IPS-15b (cell line): ENCODE results near the gene MGAT2.
"Not testable (repeated sequence)": the region's sequence is repeated elsewhere in the genome, so short reads cannot be mapped to it uniquely, and the experiment has no call there.

Experiments used
- H3K27me3 ChIP-seq: one replicate; pipeline ENCODE4 v1.6.1; 2013; ENCODE audit warnings: low read length; ENCODE audit not compliant: control insufficient read depth, insufficient read depth
- H3K36me3 ChIP-seq: one replicate; pipeline ENCODE4 v1.6.1; 2013; ENCODE audit warnings: low read length; ENCODE audit not compliant: control insufficient read depth, insufficient read depth
- H3K4me1 ChIP-seq: one replicate; pipeline ENCODE4 v1.6.1; 2013; ENCODE audit warnings: mild to moderate bottlenecking, low read length; ENCODE audit not compliant: control insufficient read depth, insufficient read depth
- H3K4me3 ChIP-seq: one replicate; pipeline ENCODE4 v1.5.1; 2013; ENCODE audit warnings: low read depth, low read length
- H3K9ac ChIP-seq: one replicate; pipeline ENCODE4 v1.6.1; 2013; ENCODE audit warnings: low read depth, mild to moderate bottlenecking, low read length
- H3K9me3 ChIP-seq: one replicate; pipeline ENCODE4 v1.6.1; 2013; ENCODE audit warnings: mild to moderate bottlenecking, low read length; ENCODE audit not compliant: control insufficient read depth, insufficient read depth

MGAT2 gene

GRCh38 chr14:49617852-49618519 is 2.6 kb upstream of the MGAT2 start:
- Histone ChIP-seq H3K27me3 (peaks cover 3% of the 10 kb centered on the region), H3K4me3 (no peak overlapping the region), H3K36me3 (peaks cover 3% of the 10 kb centered on the region), H3K9ac (no peak overlapping the region), H3K4me1 (peaks cover 4% of the 10 kb centered on the region), H3K9me3 (no peaks in the 10 kb centered on the region)

DNA sequence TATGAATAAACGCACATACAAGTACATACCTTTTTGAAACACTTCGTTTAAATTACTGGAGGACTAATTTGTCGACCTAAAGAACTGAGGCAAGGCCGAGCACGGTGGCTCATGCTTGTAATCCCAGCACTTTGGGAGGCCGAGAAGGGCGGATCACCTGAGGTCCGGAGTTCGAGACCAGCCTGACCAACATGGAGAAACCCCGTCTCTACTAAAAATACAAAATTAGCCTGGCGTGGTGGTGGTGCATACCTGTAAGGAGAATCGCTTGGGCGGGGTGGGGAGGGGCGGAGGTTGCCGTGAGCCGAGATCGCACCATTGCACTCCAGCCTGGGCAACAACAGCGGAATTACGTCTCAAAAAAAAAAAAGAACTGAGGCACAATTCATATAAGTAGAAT is 1.3 kb upstream of the MGAT2 start:
- not testable (repeated sequence) for H3K4me1 ChIP-seq, H3K36me3 ChIP-seq
- peak overlapping the region; percentile 95 for H3K9ac ChIP-seq

DNA sequence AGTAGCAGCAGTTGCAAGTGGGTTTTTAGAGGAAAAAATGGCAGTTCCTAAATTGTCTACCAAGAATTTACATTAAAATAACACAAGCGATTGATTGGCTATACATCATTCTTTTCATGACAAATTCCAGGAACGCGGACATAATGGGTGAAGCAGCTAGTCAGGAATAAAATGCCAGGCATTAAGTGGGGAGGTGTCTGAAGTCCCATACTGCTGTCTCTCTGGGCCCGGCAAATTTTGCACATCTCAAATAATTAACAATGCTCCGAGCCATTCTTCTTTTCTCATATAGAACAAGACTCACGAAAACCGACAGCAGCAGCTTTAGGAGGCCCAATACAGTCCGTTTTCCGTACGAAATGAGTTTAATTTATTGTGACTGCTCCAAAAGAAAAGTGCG is 869 bp upstream of the MGAT2 start:
- Histone ChIP-seq H3K4me1 (peaks cover 4% of the 10 kb centered on the region), H3K36me3 (peaks cover 3% of the 10 kb centered on the region), H3K9ac (peak overlapping the region; percentile 95), H3K27me3 (peaks cover 3% of the 10 kb centered on the region), H3K4me3 (peak overlapping the region; percentile 98), H3K9me3 (no peaks in the 10 kb centered on the region)

More for the DNA sequence above, 1.3 kb upstream of the MGAT2 start:
- H3K9me3 ChIP-seq, H3K27me3 ChIP-seq: not testable (repeated sequence)
- H3K4me3 ChIP-seq, result peak overlapping the region; percentile 98

DNA sequence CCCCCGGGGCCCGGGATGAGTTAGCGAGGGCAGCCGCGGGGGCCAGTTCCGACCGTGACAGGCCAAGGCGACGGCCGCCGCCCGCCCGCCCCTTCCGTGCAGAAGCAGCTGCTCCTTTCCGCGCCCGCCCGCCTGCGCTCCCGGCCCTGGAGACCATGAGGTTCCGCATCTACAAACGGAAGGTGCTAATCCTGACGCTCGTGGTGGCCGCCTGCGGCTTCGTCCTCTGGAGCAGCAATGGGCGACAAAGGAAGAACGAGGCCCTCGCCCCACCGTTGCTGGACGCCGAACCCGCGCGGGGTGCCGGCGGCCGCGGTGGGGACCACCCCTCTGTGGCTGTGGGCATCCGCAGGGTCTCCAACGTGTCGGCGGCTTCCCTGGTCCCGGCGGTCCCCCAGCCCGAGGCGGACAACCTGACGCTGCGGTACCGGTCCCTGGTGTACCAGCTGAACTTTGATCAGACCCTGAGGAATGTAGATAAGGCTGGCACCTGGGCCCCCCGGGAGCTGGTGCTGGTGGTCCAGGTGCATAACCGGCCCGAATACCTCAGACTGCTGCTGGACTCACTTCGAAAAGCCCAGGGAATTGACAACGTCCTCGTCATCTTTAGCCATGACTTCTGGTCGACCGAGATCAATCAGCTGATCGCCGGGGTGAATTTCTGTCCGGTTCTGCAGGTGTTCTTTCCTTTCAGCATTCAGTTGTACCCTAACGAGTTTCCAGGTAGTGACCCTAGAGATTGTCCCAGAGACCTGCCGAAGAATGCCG is 699 bp downstream of the MGAT2 start:
- H3K4me1 ChIP-seq, result peaks cover 4% of the 10 kb centered on the region
- H3K36me3 ChIP-seq, result peaks cover 3% of the 10 kb centered on the region
- peaks cover 3% of the 10 kb centered on the region for H3K27me3 ChIP-seq
- H3K9me3 ChIP-seq, result no peaks in the 10 kb centered on the region
- H3K4me3 ChIP-seq, result peak overlapping the region; percentile 98
- peak overlapping the region; percentile 48 for H3K9ac ChIP-seq

- Histone ChIP-seq H3K9ac (no peak overlapping the region), H3K4me1 (peaks cover 4% of the 10 kb centered on the region), H3K9me3 (no peaks in the 10 kb centered on the region), H3K36me3 (peaks cover 3% of the 10 kb centered on the region), H3K27me3 (peaks cover 3% of the 10 kb centered on the region), H3K4me3 (peak overlapping the region; percentile 98)
Observed at GRCh38 chr14:49622022-49622607, 1.5 kb downstream of the MGAT2 start.

DNA sequence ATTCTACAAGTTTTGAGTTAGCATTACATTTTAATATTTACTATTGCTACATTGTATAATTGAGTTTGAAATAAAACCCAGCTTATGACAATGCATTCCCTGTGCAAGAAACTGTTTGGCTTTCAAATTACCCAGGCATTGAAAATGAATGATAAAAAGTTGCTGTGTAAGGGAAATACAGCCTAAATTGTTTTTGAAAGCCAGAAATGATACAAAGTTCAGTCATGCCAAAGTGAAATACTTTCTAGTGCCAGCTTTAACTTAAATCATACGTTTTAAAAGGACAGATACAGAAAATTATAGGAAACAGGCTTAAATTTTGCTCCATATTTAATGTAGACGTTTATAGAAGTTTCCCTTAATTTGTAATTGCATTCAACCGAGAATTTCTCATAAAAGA is 2.8 kb downstream of the MGAT2 start:
- no peak overlapping the region for H3K9ac ChIP-seq
- peaks cover 3% of the 10 kb centered on the region for H3K36me3 ChIP-seq
- no peaks in the 10 kb centered on the region for H3K9me3 ChIP-seq
- H3K27me3 ChIP-seq, result peaks cover 3% of the 10 kb centered on the region
- no peak overlapping the region for H3K4me3 ChIP-seq
- H3K4me1 ChIP-seq, result peaks cover 4% of the 10 kb centered on the region

DNA sequence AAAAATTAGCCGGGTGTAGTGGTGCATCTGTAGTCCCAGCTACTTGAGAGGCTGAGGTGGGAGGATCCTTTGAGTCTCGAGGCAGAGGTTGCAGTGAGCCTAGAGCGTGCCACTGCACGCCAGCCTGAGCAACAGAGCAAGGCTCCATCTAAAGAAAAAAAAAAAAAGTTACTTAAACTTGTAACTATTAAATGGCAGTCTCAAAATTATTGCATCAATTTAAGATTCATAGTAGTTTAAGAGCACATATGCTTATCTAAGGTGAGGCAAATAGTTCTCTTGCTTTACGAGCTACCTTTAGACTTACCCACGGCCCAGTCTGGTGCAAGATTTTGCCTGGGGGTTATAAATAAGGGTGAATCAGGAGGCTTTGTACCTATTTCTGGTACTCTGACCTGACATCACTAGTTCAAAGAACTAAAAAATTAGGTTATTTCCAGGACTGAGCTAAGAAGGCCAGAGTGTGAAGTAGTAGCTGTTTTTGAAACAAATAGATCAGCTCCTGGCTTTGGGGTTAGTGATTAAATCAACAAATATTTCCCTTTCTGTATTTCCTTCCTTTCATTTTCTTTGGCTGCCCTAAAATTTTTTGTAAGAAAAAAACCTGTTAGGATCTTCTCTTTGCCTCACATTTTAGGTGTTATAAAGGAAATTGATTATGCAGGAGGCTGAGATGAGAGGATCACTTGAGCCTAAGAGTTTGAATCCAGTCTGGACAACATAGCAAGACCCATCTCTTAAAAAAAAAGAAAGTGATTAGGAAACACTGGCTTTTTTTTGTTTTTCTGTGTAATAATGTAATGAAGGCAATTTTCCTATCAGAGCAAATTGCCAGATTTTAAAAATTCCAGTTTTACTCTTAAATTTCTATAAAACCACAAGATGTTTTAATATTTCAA is 3.6 kb downstream of the MGAT2 start:
- Histone ChIP-seq H3K36me3 (peaks cover 3% of the 10 kb centered on the region), H3K9me3 (no peaks in the 10 kb centered on the region), H3K9ac (no peak overlapping the region), H3K4me1 (peaks cover 4% of the 10 kb centered on the region), H3K4me3 (no peak overlapping the region), H3K27me3 (peaks cover 3% of the 10 kb centered on the region)

DNA sequence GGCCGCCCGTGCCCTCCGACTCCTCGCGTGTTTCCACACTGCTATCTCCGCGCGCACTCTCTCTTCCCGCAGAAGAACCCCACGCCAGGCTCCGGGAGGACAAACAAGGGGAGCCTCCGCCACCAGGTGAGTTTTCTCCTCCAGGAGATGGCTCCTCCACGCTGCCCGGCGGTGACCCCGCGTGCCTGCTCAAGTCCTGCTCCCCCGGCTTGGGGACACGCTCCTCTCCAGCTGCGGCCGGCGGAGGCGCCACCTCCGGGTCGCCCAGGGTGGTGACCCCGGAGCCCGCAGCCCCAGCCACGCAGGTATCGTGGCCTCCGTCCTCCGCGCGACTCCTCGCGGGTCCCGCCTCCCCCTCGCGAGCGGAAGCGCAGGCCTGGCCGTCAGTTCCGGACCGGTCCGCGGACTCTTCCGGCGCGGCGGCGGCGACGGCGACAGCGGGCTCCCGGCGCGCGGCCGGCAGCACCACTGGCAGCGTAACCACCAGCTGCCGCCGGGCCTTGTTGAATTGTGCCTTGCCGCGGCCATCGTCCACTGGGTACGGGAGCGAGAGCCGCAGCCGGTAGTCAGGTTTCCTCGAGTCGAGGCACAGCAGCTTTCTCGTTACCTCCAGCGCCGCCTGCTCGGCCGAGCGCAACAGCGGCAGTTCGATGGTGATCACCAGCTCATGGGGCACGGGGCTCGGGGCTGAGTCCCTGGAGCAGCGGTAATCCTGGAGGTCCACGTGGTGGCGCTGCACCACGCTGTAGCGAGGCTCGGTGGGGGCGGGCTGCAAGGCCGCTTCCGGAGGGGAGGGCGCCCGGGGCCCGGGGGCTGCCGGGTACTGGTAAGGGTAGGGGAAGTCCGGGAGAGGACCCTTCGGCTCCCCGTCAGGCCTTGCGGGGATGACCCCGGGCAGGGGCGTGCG is 13.3 kb downstream of the MGAT2 start:
- Histone ChIP-seq H3K9ac (peak overlapping the region; percentile 88), H3K4me3 (peak overlapping the region; percentile 82), H3K36me3 (peaks cover 4% of the 10 kb centered on the region), H3K4me1 (no peaks in the 10 kb centered on the region), H3K9me3 (no peaks in the 10 kb centered on the region), H3K27me3 (no peaks in the 10 kb centered on the region)

DNA sequence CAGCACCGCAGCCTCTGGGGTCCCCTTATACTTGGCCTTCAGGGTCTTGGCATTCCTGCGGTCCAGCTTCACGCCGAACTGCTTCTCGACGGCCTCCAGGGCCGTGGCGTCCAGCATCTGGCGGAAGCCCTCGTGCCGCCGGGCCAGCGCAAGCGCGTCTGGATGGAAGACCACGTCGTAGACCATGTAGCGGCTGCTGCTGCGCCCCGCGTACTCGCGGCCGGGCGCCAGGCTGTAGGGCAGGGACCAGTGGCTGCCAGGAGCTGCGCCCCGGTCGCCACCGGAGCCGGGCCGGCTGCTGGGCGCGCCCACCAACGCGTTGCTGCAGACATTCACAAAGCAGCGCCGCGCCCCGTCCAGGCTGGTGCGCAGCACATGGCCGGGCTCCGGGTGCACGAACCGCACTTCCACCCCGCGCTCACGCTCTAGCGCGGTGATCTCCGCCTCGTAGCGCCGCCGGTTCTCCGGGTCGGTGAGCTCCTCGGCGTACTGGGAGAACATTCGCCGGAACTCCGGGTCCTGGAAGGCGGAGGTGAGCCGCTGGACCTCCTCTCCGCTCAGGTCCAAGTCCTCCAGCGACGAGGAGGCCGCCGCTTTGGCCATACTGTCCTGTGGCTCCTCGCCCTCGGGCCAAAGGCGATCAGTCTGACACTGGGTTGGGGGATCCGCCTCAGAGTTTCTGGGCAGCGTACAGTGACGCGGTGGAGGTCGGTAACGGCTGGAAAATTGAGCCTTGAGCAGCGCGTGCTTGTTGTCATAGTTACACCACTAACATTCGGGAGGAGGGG is 14.1 kb downstream of the MGAT2 start, which contains the start of gene DNAAF2:
Gene DNAAF2 (minus strand): TSS at position 698 of the 788 bp plus-strand sequence. CDS start 95 bp downstream, at position 603.
- Histone ChIP-seq H3K36me3 (peaks cover 6% of the 10 kb centered on the region), H3K9ac (peak within 1 kb of the TSS; percentile 88), H3K4me1 (no peaks in the 10 kb centered on the region), H3K4me3 (peak within 1 kb of the TSS; percentile 82), H3K9me3 (no peaks in the 10 kb centered on the region), H3K27me3 (no peaks in the 10 kb centered on the region)

DNA sequence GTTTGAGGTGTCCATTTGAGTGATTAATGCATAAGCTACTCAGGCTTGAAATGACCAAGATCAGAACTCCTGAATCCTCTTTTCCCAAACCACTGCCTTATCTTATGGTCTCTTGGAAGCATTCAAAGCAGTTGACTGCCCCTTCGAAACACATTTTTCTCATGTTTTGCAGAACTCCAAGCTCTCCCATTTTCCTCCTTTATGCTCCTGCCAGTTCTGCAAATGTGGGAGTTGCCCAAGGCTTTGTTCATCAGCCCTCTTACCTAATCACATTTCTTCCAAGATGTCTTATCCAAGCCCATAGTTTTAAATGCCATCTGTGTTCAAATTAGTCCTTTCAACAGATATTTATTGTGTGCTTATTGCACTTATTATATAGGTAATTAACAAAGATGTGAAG is 16.3 kb downstream of the MGAT2 start:
- Histone ChIP-seq H3K9ac (no peak overlapping the region), H3K4me1 (no peaks in the 10 kb centered on the region), H3K36me3 (peaks cover 6% of the 10 kb centered on the region), H3K9me3 (no peaks in the 10 kb centered on the region), H3K27me3 (no peaks in the 10 kb centered on the region), H3K4me3 (no peak overlapping the region)
